ENCODE measurements around the gene TBL1XR1. TPM values are rescaled to one million over a fixed set of nuclear protein-coding genes. Genes with fewer than 3 reads are reported as not detected.

TBL1XR1 gene
- total and polyA plus RNA-seq, 2 of the 4 experiments (the other 2 are of a cell fraction), result 25.2 to 170 TPM

DNA sequence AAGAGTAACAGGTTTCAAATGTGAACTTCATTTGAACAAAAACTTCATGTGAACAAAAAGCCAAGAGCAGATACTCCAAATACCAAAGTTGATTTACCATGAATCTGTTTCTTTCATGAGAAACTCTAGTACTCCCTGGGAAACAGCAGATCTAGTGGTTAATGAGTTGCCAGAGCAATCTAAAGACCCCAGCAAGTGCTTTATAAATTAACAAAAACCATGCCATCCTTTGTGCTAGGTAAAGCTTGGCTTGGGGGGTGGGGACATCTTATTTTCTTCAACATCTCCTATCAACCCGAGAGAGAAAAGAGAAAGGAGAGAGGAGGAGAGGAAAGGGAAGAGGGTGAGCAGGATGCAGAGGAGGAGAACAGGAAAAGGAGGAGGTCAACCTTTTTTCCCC lies 100.7 kb downstream of the TBL1XR1 start:
- DNase-seq (no peak), ATAC-seq (ENCODE audit: low read depth) (no peak)
- Histone ChIP-seq H4K8ac (ENCODE audit: low read depth in 2 of 2, low read length in 2 of 2) (no peak overlapping the region), H4K20me1 (ENCODE audit: insufficient read depth, low read length) (peaks cover 41% of the 10 kb centered on the region), H3K9me1 (ENCODE audit: insufficient read depth, low read length) (0 out of 2 replicates have a peak, but pooled peaks cover 3% of the 10 kb centered on the region), H3K27me3 (ENCODE audit: control insufficient read depth, insufficient read depth, low read length) (no peaks in the 10 kb centered on the region), H3K4me1 (ENCODE audit: control insufficient read depth, insufficient read depth, low read length) (no peaks in the 10 kb centered on the region), H2BK5ac (ENCODE audit: low read depth, low read length, poor library complexity, severe bottlenecking) (no peak overlapping the region), H4K5ac (ENCODE audit: low read depth, low read length) (no peak overlapping the region), H2BK120ac (ENCODE audit: low read depth, low read length) (no peak overlapping the region), H2BK15ac (ENCODE audit: low read depth, low read length) (no peak overlapping the region), H2AFZ (replicated peaks; ENCODE audit: low read length, poor library complexity) (no peak overlapping the region), H3K23ac (ENCODE audit: low read depth, low read length) (no peak overlapping the region), H3K4ac (ENCODE audit: low read depth, low read length) (no peak overlapping the region), H3K27ac (ENCODE audit: insufficient read depth, low read length) (no peak overlapping the region), H2AK9ac (replicated peaks; ENCODE audit: low read depth, low read length, poor library complexity) (no peak overlapping the region), H3K36me3 (ENCODE audit: control insufficient read depth, insufficient read depth, low read length) (peaks cover 3% of the 10 kb centered on the region; the same call in 1 of the 2 replicates), H2AK5ac (ENCODE audit: low read depth, low read length) (no peak overlapping the region), H4K91ac (ENCODE audit: insufficient read depth, low read depth, low read length) (no peak overlapping the region), H3K56ac (ENCODE audit: extremely low read depth, insufficient read depth, low read length) (no peak overlapping the region), H3K79me1 (ENCODE audit: low read depth in 1 of 2, low read length in 2 of 2) (peaks cover 32 to 48% of the 10 kb centered on the region in 2 experiments), H3K4me3 (ENCODE audit: insufficient read depth, low read depth, low read length) (no peak overlapping the region), H3K14ac (replicated peaks; ENCODE audit: low read depth, low read length) (no peak overlapping the region), H3K4me2 (ENCODE audit: low read depth, low read length) (no peak overlapping the region), H3K9me3 (ENCODE audit: control insufficient read depth, insufficient read depth, low read length) (no peaks in the 10 kb centered on the region; the same call in 1 of the 2 replicates), H2BK20ac (ENCODE audit: low read depth, low read length) (no peak overlapping the region), H3K9ac (ENCODE audit: low read depth, low read length) (no peak overlapping the region), H3K18ac (ENCODE audit: low read depth, low read length) (no peak overlapping the region)
- TF ChIP-seq, protein P1, sequence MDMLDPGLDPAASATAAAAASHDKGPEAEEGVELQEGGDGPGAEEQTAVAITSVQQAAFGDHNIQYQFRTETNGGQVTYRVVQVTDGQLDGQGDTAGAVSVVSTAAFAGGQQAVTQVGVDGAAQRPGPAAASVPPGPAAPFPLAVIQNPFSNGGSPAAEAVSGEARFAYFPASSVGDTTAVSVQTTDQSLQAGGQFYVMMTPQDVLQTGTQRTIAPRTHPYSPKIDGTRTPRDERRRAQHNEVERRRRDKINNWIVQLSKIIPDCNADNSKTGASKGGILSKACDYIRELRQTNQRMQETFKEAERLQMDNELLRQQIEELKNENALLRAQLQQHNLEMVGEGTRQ (IDR thresholded peaks at IDR 0.05; ENCODE audit: low read depth, low read length), result no peak
- TF ChIP-seq CEBPB (IDR thresholded peaks at IDR 0.05; ENCODE audit: low read depth, low read length) (no peak), FOS (IDR thresholded peaks at IDR 0.05; ENCODE audit: low read depth, low read length) (no peak), MAFK (IDR thresholded peaks at IDR 0.05; ENCODE audit: low read depth, low read length) (no peak), BHLHE40 (IDR thresholded peaks at IDR 0.05; ENCODE audit: low read depth, low read length) (no peak), RCOR1 (IDR thresholded peaks at IDR 0.05; ENCODE audit: insufficient replicate concordance, low read length) (no peak), MXI1 (IDR thresholded peaks at IDR 0.05; ENCODE audit: borderline replicate concordance, low read depth, low read length) (no peak), RAD21 (IDR thresholded peaks at IDR 0.05; ENCODE audit: low read length) (no peak), RFX5 (IDR thresholded peaks at IDR 0.05; ENCODE audit: low read depth, low read length) (no peak), MAZ (IDR thresholded peaks at IDR 0.05; ENCODE audit: borderline replicate concordance, low read depth, low read length) (no peak), NFE2L2 (IDR thresholded peaks at IDR 0.05; ENCODE audit: low read depth, low read length) (no peak), CTCF (conservative IDR thresholded peaks at IDR 0.05; ENCODE audit: low read depth, low read length) (no peak), CHD1 (IDR thresholded peaks at IDR 0.05; ENCODE audit: low read depth, low read length) (no peak)
- TF ChIP-seq, protein P2, sequence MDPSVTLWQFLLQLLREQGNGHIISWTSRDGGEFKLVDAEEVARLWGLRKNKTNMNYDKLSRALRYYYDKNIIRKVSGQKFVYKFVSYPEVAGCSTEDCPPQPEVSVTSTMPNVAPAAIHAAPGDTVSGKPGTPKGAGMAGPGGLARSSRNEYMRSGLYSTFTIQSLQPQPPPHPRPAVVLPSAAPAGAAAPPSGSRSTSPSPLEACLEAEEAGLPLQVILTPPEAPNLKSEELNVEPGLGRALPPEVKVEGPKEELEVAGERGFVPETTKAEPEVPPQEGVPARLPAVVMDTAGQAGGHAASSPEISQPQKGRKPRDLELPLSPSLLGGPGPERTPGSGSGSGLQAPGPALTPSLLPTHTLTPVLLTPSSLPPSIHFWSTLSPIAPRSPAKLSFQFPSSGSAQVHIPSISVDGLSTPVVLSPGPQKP (IDR thresholded peaks at IDR 0.05; ENCODE audit: borderline replicate concordance, low read depth, low read length), result no peak
- intact Hi-C loops (cut with micrococcal nuclease) (no loop called here), dilution Hi-C loops (cut with HindIII; ENCODE audit: low sequenced_read_pairs, unreplicated experiment) (no loop called here), in situ Hi-C loops (cut with MboI; ENCODE audit: low sequenced_read_pairs) (no loop called here)
- ChIA-PET CTCF (no interaction called here), POLR2A (ENCODE audit: unreplicated experiment) (no interaction called here)
- no CpG with 5 or more reads among the region's 1 CpG for WGBS, 2 experiments (ENCODE audit: extremely low coverage in 2 of 2, insufficient read length in 1 of 2)
- BruUV-seq (replicated peaks), result no TSS peak

Measured in IMR-90 (cell line).